IMR-90 (cell line): ENCODE measurements around the gene FAM118A. TPM values are rescaled to one million over a fixed set of nuclear protein-coding genes. Genes with fewer than 3 reads are reported as not detected.

ENCODE experiments used
- ATAC-seq: fragments of 200-7000 bp; cut with Tn5 transposase; 2 replicates; pipeline ENCODE4 v1.9.1; 2020; ENCODE audit warnings: low read depth, mild to moderate bottlenecking, moderate library complexity
- BruUV-seq: library from RNA; stranded (reverse); fragments of 400-500 nt; replicated peaks from 2 replicates; lab custom pipeline; 2021; lab: Mats Ljungman, UMichigan
- CTCF ChIA-PET: fragments of 300-600 bp; formaldehyde crosslinking; extraction: SDS; loops from one replicate; lab custom pipeline; 2021; ENCODE audit warnings: antibody characterized with exemption; lab: Yijun Ruan, JAX
- POLR2A ChIA-PET: fragments of 300-600 bp; sonication (Branson Sonifier 250); formaldehyde crosslinking; loops from one replicate; lab custom pipeline; 2022; ENCODE audit warnings: antibody characterized with exemption; ENCODE audit not compliant: unreplicated experiment; lab: Charles Lee
- DNase-seq: peaks from one replicate; pipeline ENCODE4 v3.0.0; 2013
- H2AFZ ChIP-seq: replicated peaks from 2 replicates; pipeline ENCODE3; 2013; ENCODE audit warnings: low read length, mild to moderate bottlenecking; ENCODE audit not compliant: poor library complexity
- H2AK5ac ChIP-seq: 2 replicates; pipeline ENCODE4 v1.6.1; 2013; ENCODE audit warnings: low read depth, low read length, inconsistent platforms
- H2AK9ac ChIP-seq: replicated peaks from 2 replicates; pipeline ENCODE3; 2013; ENCODE audit warnings: mild to moderate bottlenecking, low read depth, low read length, moderate library complexity; ENCODE audit not compliant: poor library complexity
- H2BK120ac ChIP-seq: 2 replicates; pipeline ENCODE4 v1.6.1; 2013; ENCODE audit warnings: low read depth, low read length, inconsistent platforms
- H2BK15ac ChIP-seq: 3 replicates; pipeline ENCODE4 v1.6.1; 2013; ENCODE audit warnings: low read depth, low read length, inconsistent platforms
- H2BK20ac ChIP-seq: 2 replicates; pipeline ENCODE4 v1.6.1; 2013; ENCODE audit warnings: low read depth, mild to moderate bottlenecking, inconsistent platforms, low read length, moderate library complexity
- H2BK5ac ChIP-seq: 2 replicates; pipeline ENCODE4 v1.6.1; 2013; ENCODE audit warnings: mild to moderate bottlenecking, low read depth, low read length, inconsistent platforms; ENCODE audit not compliant: poor library complexity, severe bottlenecking
- H3K14ac ChIP-seq: replicated peaks from 2 replicates; pipeline ENCODE4 v1.6.1; 2013; ENCODE audit warnings: low read depth, low read length, inconsistent platforms
- H3K18ac ChIP-seq: 2 replicates; pipeline ENCODE4 v1.6.1; 2013; ENCODE audit warnings: low read depth, low read length, control low read depth
- H3K23ac ChIP-seq: 2 replicates; pipeline ENCODE4 v1.6.1; 2013; ENCODE audit warnings: low read depth, low read length, inconsistent platforms
- H3K27ac ChIP-seq: 2 replicates; pipeline ENCODE4 v1.5.1; 2013; ENCODE audit warnings: mild to moderate bottlenecking, control low read depth, low read length; ENCODE audit not compliant: insufficient read depth
- H3K27me3 ChIP-seq: 2 replicates; pipeline ENCODE4 v1.6.1; 2013; ENCODE audit warnings: low read length; ENCODE audit not compliant: control insufficient read depth, insufficient read depth
- H3K36me3 ChIP-seq: 2 replicates; pipeline ENCODE4 v1.6.1; 2013; ENCODE audit warnings: low read length, mixed read lengths; ENCODE audit not compliant: control insufficient read depth, insufficient read depth
- H3K4ac ChIP-seq: 2 replicates; pipeline ENCODE4 v1.6.1; 2013; ENCODE audit warnings: low read depth, low read length, inconsistent platforms
- H3K4me1 ChIP-seq: 2 replicates; pipeline ENCODE4 v1.6.1; 2013; ENCODE audit warnings: low read length, mixed read lengths; ENCODE audit not compliant: control insufficient read depth, insufficient read depth
- H3K4me2 ChIP-seq: 2 replicates; pipeline ENCODE4 v1.6.1; 2013; ENCODE audit warnings: low read depth, mild to moderate bottlenecking, control low read depth, low read length, moderate library complexity
- H3K4me3 ChIP-seq: 2 replicates; pipeline ENCODE4 v1.5.1; 2013; ENCODE audit warnings: low read depth, mild to moderate bottlenecking, control low read depth, low read length, moderate library complexity; ENCODE audit not compliant: insufficient read depth
- H3K56ac ChIP-seq: 2 replicates; pipeline ENCODE4 v1.6.1; 2013; ENCODE audit warnings: low read length, inconsistent platforms; ENCODE audit not compliant: insufficient read depth; ENCODE audit errors: extremely low read depth
- H3K79me1 ChIP-seq, 2 experiments: 2 replicates each; pipeline ENCODE4 v1.6.1; 2013; ENCODE audit warnings: low read length in 2 of 2, inconsistent platforms in 1 of 2, low read depth in 1 of 2
- H3K9ac ChIP-seq: 2 replicates; pipeline ENCODE4 v1.6.1; 2013; ENCODE audit warnings: low read depth, low read length, control low read depth
- H3K9me1 ChIP-seq: 2 replicates; pipeline ENCODE4 v1.6.1; 2013; ENCODE audit warnings: low read length, inconsistent platforms; ENCODE audit not compliant: insufficient read depth
- H3K9me3 ChIP-seq: 2 replicates; pipeline ENCODE4 v1.6.1; 2013; ENCODE audit warnings: low read length; ENCODE audit not compliant: control insufficient read depth, insufficient read depth
- H4K20me1 ChIP-seq: 2 replicates; pipeline ENCODE4 v1.6.1; 2013; ENCODE audit warnings: low read length, inconsistent platforms; ENCODE audit not compliant: insufficient read depth
- H4K5ac ChIP-seq: 2 replicates; pipeline ENCODE4 v1.6.1; 2013; ENCODE audit warnings: mild to moderate bottlenecking, low read depth, low read length, control low read depth
- H4K8ac ChIP-seq, 2 experiments: 2 replicates each; pipeline ENCODE4 v1.6.1; 2013; ENCODE audit warnings: low read depth in 2 of 2, low read length in 2 of 2, control low read depth in 1 of 2, inconsistent platforms in 1 of 2
- H4K91ac ChIP-seq: 2 replicates; pipeline ENCODE4 v1.6.1; 2013; ENCODE audit warnings: low read depth, low read length, inconsistent platforms; ENCODE audit not compliant: insufficient read depth
- MAZ ChIP-seq: IDR thresholded peaks from 2 replicates; pipeline ENCODE4 v1.6.1; 2012; ENCODE audit warnings: low read depth, mild to moderate bottlenecking, low read length, improper control_type of control experiment, moderate library complexity, borderline replicate concordance
- MXI1 ChIP-seq: IDR thresholded peaks from 2 replicates; pipeline ENCODE4 v1.6.1; 2012; ENCODE audit warnings: low read depth, mild to moderate bottlenecking, low read length, moderate library complexity, borderline replicate concordance
- RAD21 ChIP-seq: IDR thresholded peaks from 2 replicates; pipeline ENCODE4 v1.6.1; 2012; ENCODE audit warnings: low read length, improper control_type of control experiment
- WGBS, 2 experiments: methylation state at CpG; one replicate each; pipeline versions ENCODE4 v1.1.5 to v1.1.7; 2013; ENCODE audit warnings: missing lambda C conversion rate in 2 of 2; ENCODE audit not compliant: insufficient read length in 1 of 2; ENCODE audit errors: extremely low coverage in 2 of 2; 5-methylcytosine and 5-hydroxymethylcytosine counted together
- dilution Hi-C: fragments of 300-500 bp; cut with HindIII; formaldehyde crosslinking; loops from one replicate; pipeline ENCODE4 v1.14.3; 2018; ENCODE audit warnings: low sequenced_read_pairs; ENCODE audit not compliant: unreplicated experiment
- in situ Hi-C: fragments of 300-500 bp; cut with MboI; formaldehyde crosslinking; loops from 3 replicates; pipeline ENCODE4 v1.14.3; 2019; ENCODE audit warnings: low sequenced_read_pairs, inconsistent platforms, mixed read lengths
- intact Hi-C: fragments of 100-400 bp; cut with micrococcal nuclease; formaldehyde crosslinking; loops from 2 replicates; pipeline ENCODE4 v1.10.0; 2022
- polyA plus RNA-seq, 3 experiments: library from polyadenylated mRNA; depleted of rRNA; stranded (reverse); fragments of >200 nt; gene quantifications; 2 replicates each; pipeline ENCODE4 v1.2.3, GENCODE V29; 2012; ENCODE audit warnings: low replicate concordance in 1 of 3
- total RNA-seq: library from RNA; depleted of rRNA; stranded (reverse); fragments of >200 nt; gene quantifications from 2 replicates; pipeline ENCODE4 v1.2.3, GENCODE V29; 2012

Gene FAM118A
- total and polyA plus RNA-seq, 2 of the 4 experiments (the other 2 are of a cell fraction) = 20.6 to 95.6 TPM

GRCh38 chr22:45341498-45341897, 31.8 kb downstream of the FAM118A start:
- 97% methylated on average over 5 of the region's 6 CpGs; no CpG with 5 or more reads in 1 of the 2 experiments for WGBS, 2 experiments
- BruUV-seq = no TSS peak

More at GRCh38 chr22:45341498-45341897, 31.8 kb downstream of the FAM118A start:
- Histone ChIP-seq H3K9me1 (no peaks in the 10 kb centered on the region), H3K79me1 (no peaks in the 10 kb centered on the region), H3K27ac (no peak overlapping the region), H3K23ac (no peak overlapping the region), H3K4me1 (no peaks in the 10 kb centered on the region; the same call in 1 of the 2 replicates), H3K18ac (no peak overlapping the region), H3K4me2 (no peak overlapping the region), H3K36me3 (peaks cover 34% of the 10 kb centered on the region), H3K9me3 (no peaks in the 10 kb centered on the region), H2BK120ac (no peak overlapping the region), H4K8ac (no peak overlapping the region), H3K27me3 (no peaks in the 10 kb centered on the region), H3K9ac (no peak overlapping the region), H2BK5ac (no peak overlapping the region), H2AK9ac (no peak overlapping the region), H3K4me3 (no peak overlapping the region), H2BK20ac (no peak overlapping the region), H2AFZ (no peak overlapping the region), H3K56ac (no peak overlapping the region), H3K4ac (no peak overlapping the region), H4K20me1 (no peaks in the 10 kb centered on the region), H4K5ac (no peak overlapping the region), H2BK15ac (no peak overlapping the region), H4K91ac (no peak overlapping the region), H3K14ac (no peak overlapping the region), H2AK5ac (no peak overlapping the region)
- ATAC-seq (no peak), DNase-seq (no peak)
- dilution Hi-C loops = no loop called here
- in situ Hi-C loops = no loop called here
- ChIA-PET POLR2A (no interaction called here), CTCF (no interaction called here)
- no peak for TF ChIP-seq RAD21
- TF ChIP-seq MAZ = no peak
- no peak for TF ChIP-seq MXI1
- intact Hi-C loops = no loop called here
